ENCODE measurements around the gene SNU13. TPM values are rescaled to one million over a fixed set of nuclear protein-coding genes. Genes with fewer than 3 reads are reported as not detected.

The SNU13 gene
- total RNA-seq, 1 donor from 2014 or later = 95.9 TPM

GRCh38 chr22:41722496-41722895 lies 33.8 kb upstream of the SNU13 start:
- H3K27ac ChIP-seq = no peak overlapping the region
- DNase-seq (no peak), ATAC-seq (no peak)
- no peak overlapping the region for H3K4me3 ChIP-seq
- intact Hi-C loops (cut with DNase I) = no loop called here
- H3K27me3 ChIP-seq (ENCODE audit: low read depth) = no peaks in the 10 kb centered on the region
- no peaks in the 10 kb centered on the region for H3K9me3 ChIP-seq
- TF ChIP-seq, protein P1, sequence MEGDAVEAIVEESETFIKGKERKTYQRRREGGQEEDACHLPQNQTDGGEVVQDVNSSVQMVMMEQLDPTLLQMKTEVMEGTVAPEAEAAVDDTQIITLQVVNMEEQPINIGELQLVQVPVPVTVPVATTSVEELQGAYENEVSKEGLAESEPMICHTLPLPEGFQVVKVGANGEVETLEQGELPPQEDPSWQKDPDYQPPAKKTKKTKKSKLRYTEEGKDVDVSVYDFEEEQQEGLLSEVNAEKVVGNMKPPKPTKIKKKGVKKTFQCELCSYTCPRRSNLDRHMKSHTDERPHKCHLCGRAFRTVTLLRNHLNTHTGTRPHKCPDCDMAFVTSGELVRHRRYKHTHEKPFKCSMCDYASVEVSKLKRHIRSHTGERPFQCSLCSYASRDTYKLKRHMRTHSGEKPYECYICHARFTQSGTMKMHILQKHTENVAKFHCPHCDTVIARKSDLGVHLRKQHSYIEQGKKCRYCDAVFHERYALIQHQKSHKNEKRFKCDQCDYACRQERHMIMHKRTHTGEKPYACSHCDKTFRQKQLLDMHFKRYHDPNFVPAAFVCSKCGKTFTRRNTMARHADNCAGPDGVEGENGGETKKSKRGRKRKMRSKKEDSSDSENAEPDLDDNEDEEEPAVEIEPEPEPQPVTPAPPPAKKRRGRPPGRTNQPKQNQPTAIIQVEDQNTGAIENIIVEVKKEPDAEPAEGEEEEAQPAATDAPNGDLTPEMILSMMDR (IDR thresholded peaks at IDR 0.05) = no peak
- no peaks in the 10 kb centered on the region for H3K36me3 ChIP-seq
- H3K4me1 ChIP-seq = no peaks in the 10 kb centered on the region

DNA sequence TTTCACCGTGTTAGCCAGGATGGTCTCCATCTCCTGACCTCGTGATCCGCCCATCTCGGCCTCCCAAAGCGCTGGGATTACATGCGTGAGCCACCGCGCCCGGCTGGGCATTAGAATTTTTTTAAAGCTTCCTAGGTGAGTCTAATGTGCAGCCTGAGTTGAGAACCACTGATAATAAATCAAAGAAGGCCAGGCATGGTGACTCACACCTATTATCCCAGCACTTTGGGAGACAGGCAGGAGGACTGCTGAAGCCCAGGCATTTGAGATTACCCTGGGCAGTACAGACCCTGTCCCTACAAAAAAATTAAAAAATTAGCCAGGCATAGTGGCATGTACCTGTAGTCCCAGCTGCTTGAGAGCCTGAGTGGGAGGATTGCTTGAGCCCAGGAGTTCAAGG lies 24.3 kb upstream of the SNU13 start:
- no peak for ATAC-seq
- H3K9me3 ChIP-seq = no peaks in the 10 kb centered on the region
- H3K27ac ChIP-seq = no peak overlapping the region
- H3K36me3 ChIP-seq = no peaks in the 10 kb centered on the region
- no peak overlapping the region for H3K4me3 ChIP-seq
- TF ChIP-seq, protein P1 (IDR thresholded peaks at IDR 0.05) = no peak
- no peaks in the 10 kb centered on the region for H3K4me1 ChIP-seq
- DNase-seq = no peak
- no peaks in the 10 kb centered on the region for H3K27me3 ChIP-seq (ENCODE audit: low read depth)
- intact Hi-C loops (cut with DNase I) = no loop called here

DNA sequence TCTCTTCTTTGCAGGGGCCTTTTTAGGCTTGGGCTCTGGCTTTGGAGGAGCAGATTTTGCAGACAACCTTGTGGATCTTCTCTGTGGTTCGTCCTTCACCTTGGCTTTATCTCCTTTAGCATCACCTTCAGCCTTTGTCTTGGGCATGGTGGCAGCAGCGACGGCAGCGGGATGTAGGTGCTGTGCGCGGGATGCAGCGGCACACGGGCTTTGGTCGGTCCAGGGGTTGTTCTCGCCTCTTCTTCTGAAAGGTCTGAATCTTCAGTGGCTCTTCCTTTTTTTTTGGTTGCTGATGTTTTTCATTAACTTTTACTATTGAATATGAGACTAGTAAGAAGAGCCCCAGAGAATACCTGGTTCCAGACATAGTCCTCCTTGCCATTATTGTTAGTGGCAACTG lies 20.7 kb upstream of the SNU13 start:
- Histone ChIP-seq H3K27me3 (ENCODE audit: low read depth) (no peaks in the 10 kb centered on the region), H3K27ac (no peak overlapping the region), H3K9me3 (no peaks in the 10 kb centered on the region), H3K4me1 (no peaks in the 10 kb centered on the region), H3K4me3 (no peak overlapping the region), H3K36me3 (no peaks in the 10 kb centered on the region)
- DNase-seq = no peak
- no peak for ATAC-seq
- intact Hi-C loops (cut with DNase I) = no loop called here
- TF ChIP-seq, protein P1 (IDR thresholded peaks at IDR 0.05) = no peak

- H3K27me3 ChIP-seq (ENCODE audit: low read depth) = no peaks in the 10 kb centered on the region
- H3K27ac ChIP-seq = no peak overlapping the region
- H3K9me3 ChIP-seq = no peaks in the 10 kb centered on the region
- no peak overlapping the region for H3K4me3 ChIP-seq
- H3K36me3 ChIP-seq = no peaks in the 10 kb centered on the region
- peaks cover 7% of the 10 kb centered on the region for H3K4me1 ChIP-seq
- intact Hi-C loops (cut with DNase I) = no loop called here
- ATAC-seq (no peak), DNase-seq (no peak)
- TF ChIP-seq, protein P1 (IDR thresholded peaks at IDR 0.05) = no peak
Measured at GRCh38 chr22:41702763-41703162, 14.1 kb upstream of the SNU13 start.

GRCh38 chr22:41700108-41700364 lies 11.4 kb upstream of the SNU13 start:
- no peaks in the 10 kb centered on the region for H3K27me3 ChIP-seq (ENCODE audit: low read depth)
- H3K36me3 ChIP-seq = no peaks in the 10 kb centered on the region
- ATAC-seq = no peak
- intact Hi-C loops (cut with DNase I) = no loop called here
- H3K4me3 ChIP-seq = no peak overlapping the region
- H3K4me1 ChIP-seq = peaks cover 19% of the 10 kb centered on the region
- H3K9me3 ChIP-seq = no peaks in the 10 kb centered on the region
- TF ChIP-seq, protein P1 (IDR thresholded peaks at IDR 0.05) = no peak
- H3K27ac ChIP-seq = no peak overlapping the region
- no peak for DNase-seq

All from lower lobe of right lung (tissue), 2 donors.